HCT116 (cell line): ENCODE data around the gene ZCWPW1.

Experiments used
- CEBPB ChIP-seq: IDR thresholded peaks from 2 replicates; pipeline ENCODE4 v1.6.1; 2012; ENCODE audit warnings: low read depth
- CTCF ChIP-seq, 3 experiments: fragments of 200-600 bp in 1 of 3; sonication (generic) in 1 of 3; IDR thresholded peaks in 2 of 3; conservative IDR thresholded peaks in 1 of 3; 2 replicates each; pipeline ENCODE4 v1.5.1; 2012 to 2017; ENCODE audit warnings: low read depth in 2 of 3, low read length in 2 of 3, antibody characterized with exemption in 1 of 3, borderline replicate concordance in 1 of 3, control low read depth in 1 of 3, mild to moderate bottlenecking in 1 of 3, mixed read lengths in 1 of 3, mixed run types in 1 of 3, moderate library complexity in 1 of 3; ENCODE audit not compliant: insufficient read depth in 1 of 3
- EZH2phosphoT487 ChIP-seq: fragments of 200-600 bp; IDR thresholded peaks from 2 replicates; pipeline ENCODE4 v1.6.1; 2018; ENCODE audit warnings: antibody characterized with exemption, borderline replicate concordance
- MAX ChIP-seq: IDR thresholded peaks from 2 replicates; pipeline ENCODE4 v1.6.1; 2012
- POLR2A ChIP-seq: IDR thresholded peaks from 2 replicates; pipeline ENCODE4 v1.7.0; 2011; ENCODE audit warnings: borderline replicate concordance; ENCODE audit not compliant: insufficient read depth, insufficient read length; ENCODE audit errors: extremely low read depth
- POLR2AphosphoS5 ChIP-seq: IDR thresholded peaks from 2 replicates; pipeline ENCODE4 v1.6.1; 2011; ENCODE audit warnings: mild to moderate bottlenecking, low read depth, low read length, moderate library complexity
- SP1 ChIP-seq: IDR thresholded peaks from 2 replicates; pipeline ENCODE4 v1.6.1; 2012; ENCODE audit warnings: low read depth

GRCh38 chr7:100441641-100442535 is 13.4 kb upstream of the ZCWPW1 start:
- no peak for TF ChIP-seq CTCF (IDR thresholded peaks at IDR 0.05 in 2 of 3, conservative IDR thresholded peaks at IDR 0.05 in 1 of 3; ENCODE audit: borderline replicate concordance in 1 of 3, insufficient read depth in 1 of 3, low read depth in 2 of 3, low read length in 2 of 3)
- no peak for TF ChIP-seq MAX
- TF ChIP-seq POLR2AphosphoS5, result no peak
- TF ChIP-seq SP1, result no peak
- TF ChIP-seq POLR2A, result no peak
- no peak for TF ChIP-seq CEBPB
- no peak for TF ChIP-seq EZH2phosphoT487
